ENCODE results near the gene SHISA3. TPM values are rescaled to one million over a fixed set of nuclear protein-coding genes. Genes with fewer than 3 reads are reported as not detected.

Gene SHISA3
- total and polyA plus RNA-seq, 10 donors: 0.34 to 1.2 (median 0.53) TPM; not detected in 2

DNA sequence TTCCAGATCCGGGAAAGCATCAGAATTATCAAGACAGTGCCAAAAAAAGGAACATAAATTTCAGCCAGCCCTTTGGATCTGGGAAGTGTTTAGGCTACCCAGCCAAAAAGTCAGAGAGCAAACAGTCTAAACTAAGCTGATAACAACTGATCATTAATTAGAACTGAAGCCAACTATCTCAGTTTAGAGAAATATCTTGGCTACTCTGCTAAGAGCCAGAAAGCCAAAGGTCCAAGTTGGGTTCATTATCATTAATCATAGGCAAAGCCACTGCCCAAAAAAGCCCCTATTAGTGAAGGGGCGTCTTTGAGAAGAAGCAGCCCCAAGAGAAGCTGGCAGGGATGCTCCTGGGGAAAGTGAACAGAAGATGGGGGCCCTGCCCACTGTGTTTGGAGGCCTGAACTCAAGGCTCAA lies 37.0 kb upstream of the SHISA3 start:
- intact Hi-C loops (cut with DNase I; ENCODE audit: low total_unique reads): no loop called here
- Histone ChIP-seq H3K36me3 (no peaks in the 10 kb centered on the region), H3K9me3 (no peaks in the 10 kb centered on the region), H3K4me3 (peak overlapping the region in 3 of 8 donors; percentile 7 to 22 (median 8)), H3K27ac (peak overlapping the region in 2 of 8 donors; percentile 15 to 38), H3K27me3 (replicated peaks in 1 of 7) (peaks cover 0 to 12% (median 0%) of the 10 kb centered on the region in 7 donors), H3K4me1 (peaks cover 0 to 9% (median 0%) of the 10 kb centered on the region in 6 donors)
- 59 to 71% (median 64%) methylated on average over 2 of the region's 2 CpGs for WGBS, 5 donors
- TF ChIP-seq, protein P1, sequence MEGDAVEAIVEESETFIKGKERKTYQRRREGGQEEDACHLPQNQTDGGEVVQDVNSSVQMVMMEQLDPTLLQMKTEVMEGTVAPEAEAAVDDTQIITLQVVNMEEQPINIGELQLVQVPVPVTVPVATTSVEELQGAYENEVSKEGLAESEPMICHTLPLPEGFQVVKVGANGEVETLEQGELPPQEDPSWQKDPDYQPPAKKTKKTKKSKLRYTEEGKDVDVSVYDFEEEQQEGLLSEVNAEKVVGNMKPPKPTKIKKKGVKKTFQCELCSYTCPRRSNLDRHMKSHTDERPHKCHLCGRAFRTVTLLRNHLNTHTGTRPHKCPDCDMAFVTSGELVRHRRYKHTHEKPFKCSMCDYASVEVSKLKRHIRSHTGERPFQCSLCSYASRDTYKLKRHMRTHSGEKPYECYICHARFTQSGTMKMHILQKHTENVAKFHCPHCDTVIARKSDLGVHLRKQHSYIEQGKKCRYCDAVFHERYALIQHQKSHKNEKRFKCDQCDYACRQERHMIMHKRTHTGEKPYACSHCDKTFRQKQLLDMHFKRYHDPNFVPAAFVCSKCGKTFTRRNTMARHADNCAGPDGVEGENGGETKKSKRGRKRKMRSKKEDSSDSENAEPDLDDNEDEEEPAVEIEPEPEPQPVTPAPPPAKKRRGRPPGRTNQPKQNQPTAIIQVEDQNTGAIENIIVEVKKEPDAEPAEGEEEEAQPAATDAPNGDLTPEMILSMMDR (IDR thresholded peaks at IDR 0.05 in 8 of 11, conservative IDR thresholded peaks at IDR 0.05 in 3 of 11): no peak
- TF ChIP-seq POLR2AphosphoS5 (IDR thresholded peaks at IDR 0.05): no peak
- TF ChIP-seq POLR2A (IDR thresholded peaks at IDR 0.05): no peak
- no peak for DNase-seq

DNA sequence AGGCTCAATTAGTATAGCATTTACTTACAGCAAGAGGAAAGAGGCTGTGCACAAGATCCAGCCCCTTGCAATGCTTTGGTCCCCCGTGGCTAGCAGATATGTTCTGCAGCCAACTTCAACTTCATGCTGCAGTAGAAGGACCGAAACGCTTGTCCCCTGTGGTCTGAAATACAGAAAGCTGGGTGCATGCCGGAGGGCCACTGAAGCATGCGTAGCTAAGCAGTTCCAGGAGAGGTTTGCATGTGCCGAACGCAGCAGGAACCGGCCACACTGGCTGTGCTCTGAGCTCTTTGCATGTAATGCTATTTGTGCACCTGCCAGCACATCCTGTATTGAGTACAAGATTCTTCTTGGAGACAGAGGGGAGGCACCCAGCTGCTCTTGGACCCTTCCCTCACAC lies 35.8 kb upstream of the SHISA3 start:
- Histone ChIP-seq H3K36me3 (no peaks in the 10 kb centered on the region), H3K9me3 (no peaks in the 10 kb centered on the region), H3K27me3 (replicated peaks in 1 of 7) (peaks cover 0 to 10% (median 0%) of the 10 kb centered on the region in 7 donors), H3K27ac (no peak overlapping the region), H3K4me1 (peaks cover 0 to 9% (median 0%) of the 10 kb centered on the region in 6 donors), H3K4me3 (no peak overlapping the region)
- no peak for TF ChIP-seq POLR2A (IDR thresholded peaks at IDR 0.05)
- TF ChIP-seq, protein P1 (IDR thresholded peaks at IDR 0.05 in 8 of 11, conservative IDR thresholded peaks at IDR 0.05 in 3 of 11): no peak
- TF ChIP-seq POLR2AphosphoS5 (IDR thresholded peaks at IDR 0.05): no peak
- WGBS, 5 donors: 85 to 94% (median 92%) methylated on average over 7 to 8 of the region's 8 CpGs
- DNase-seq: no peak
- intact Hi-C loops (cut with DNase I; ENCODE audit: low total_unique reads): no loop called here

DNA sequence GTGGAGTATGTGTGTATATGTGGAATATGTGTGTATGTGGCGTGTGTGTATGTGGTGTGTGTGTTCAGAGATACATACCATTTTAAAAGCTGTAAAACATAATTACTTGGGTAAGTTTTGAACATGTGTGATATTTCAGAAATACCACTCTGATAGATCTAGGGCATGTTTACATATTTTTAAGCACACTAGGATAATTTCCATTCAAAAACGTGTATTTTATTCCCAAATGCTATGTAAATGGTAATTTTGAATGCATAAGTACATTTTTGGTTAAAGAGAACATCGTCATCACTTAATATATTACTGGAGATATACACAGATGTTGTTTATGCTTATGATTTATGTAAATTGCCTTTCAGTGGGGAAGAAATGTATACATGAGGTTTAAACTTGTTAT lies 34.7 kb upstream of the SHISA3 start:
- H3K9me3 ChIP-seq: no peaks in the 10 kb centered on the region
- no peak overlapping the region for H3K27ac ChIP-seq
- intact Hi-C loops (cut with DNase I; ENCODE audit: low total_unique reads): no loop called here
- H3K27me3 ChIP-seq (replicated peaks in 1 of 7): peaks cover 0 to 1% (median 0%) of the 10 kb centered on the region in 7 donors
- no peak for DNase-seq
- 80 to 85% (median 83%) methylated on average over 3 of the region's 3 CpGs for WGBS, 5 donors
- H3K4me3 ChIP-seq: no peak overlapping the region
- TF ChIP-seq, protein P1 (IDR thresholded peaks at IDR 0.05 in 8 of 11, conservative IDR thresholded peaks at IDR 0.05 in 3 of 11): no peak
- TF ChIP-seq POLR2AphosphoS5 (IDR thresholded peaks at IDR 0.05): no peak
- no peak for TF ChIP-seq POLR2A (IDR thresholded peaks at IDR 0.05)
- peaks cover 0 to 9% (median 0%) of the 10 kb centered on the region in 6 donors for H3K4me1 ChIP-seq
- no peaks in the 10 kb centered on the region for H3K36me3 ChIP-seq

DNA sequence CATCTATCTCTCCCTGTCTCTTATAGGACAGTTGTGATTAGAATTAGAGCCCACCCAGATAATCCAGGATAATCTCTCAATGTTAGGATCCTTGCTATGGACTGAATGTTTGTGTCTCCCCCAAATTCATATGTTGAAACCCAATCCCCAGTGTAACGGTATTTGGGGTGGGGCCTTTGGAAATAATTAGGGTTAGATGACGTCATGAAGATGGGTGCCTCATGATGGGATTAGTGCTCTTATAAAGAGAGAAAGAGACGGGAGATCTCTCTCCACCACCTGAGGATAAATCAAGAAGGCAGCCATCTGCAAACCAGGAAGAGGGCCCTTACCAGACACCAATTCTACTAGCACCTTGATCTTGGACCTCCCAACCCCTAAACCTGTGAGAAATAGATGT lies 33.7 kb upstream of the SHISA3 start:
- no peaks in the 10 kb centered on the region for H3K36me3 ChIP-seq
- no peak for TF ChIP-seq POLR2A (IDR thresholded peaks at IDR 0.05)
- TF ChIP-seq POLR2AphosphoS5 (IDR thresholded peaks at IDR 0.05): no peak
- TF ChIP-seq, protein P1 (IDR thresholded peaks at IDR 0.05 in 8 of 11, conservative IDR thresholded peaks at IDR 0.05 in 3 of 11): no peak
- intact Hi-C loops (cut with DNase I; ENCODE audit: low total_unique reads): no loop called here
- no peaks in the 10 kb centered on the region for H3K27me3 ChIP-seq (replicated peaks in 1 of 7)
- no peaks in the 10 kb centered on the region for H3K9me3 ChIP-seq
- H3K4me1 ChIP-seq: peaks cover 0 to 9% (median 0%) of the 10 kb centered on the region in 6 donors
- no peak for DNase-seq
- no peak overlapping the region for H3K27ac ChIP-seq
- WGBS, 5 donors: 87 to 95% (median 89%) methylated on average over 3 of the region's 3 CpGs
- H3K4me3 ChIP-seq: no peak overlapping the region

Data from spleen (tissue), 11 donors.